Parathyroid adenoma (tissue), 2 donors: ENCODE measurements around the gene CTXN1.

ENCODE experiments used
- H2AFZ ChIP-seq: fragments of 300-600 bp; sonication (generic); one replicate; pipeline ENCODE4 v1.7.0; 2017; ENCODE audit warnings: antibody characterized with exemption, mild to moderate bottlenecking
- H3K27ac ChIP-seq: fragments of 300-600 bp; sonication (generic); one replicate; pipeline ENCODE4 v1.7.0; 2017
- H3K27me3 ChIP-seq: fragments of 300-600 bp; sonication (generic); one replicate; pipeline ENCODE4 v1.7.0; 2017; ENCODE audit warnings: low read length; ENCODE audit not compliant: control insufficient read depth, insufficient read depth
- H3K36me3 ChIP-seq: fragments of 300-600 bp; sonication (generic); one replicate; pipeline ENCODE4 v1.7.0; 2017; ENCODE audit warnings: low read length; ENCODE audit not compliant: control insufficient read depth, insufficient read depth
- H3K4me1 ChIP-seq: fragments of 300-600 bp; sonication (generic); one replicate; pipeline ENCODE4 v1.7.0; 2017; ENCODE audit warnings: control low read depth
- H3K4me2 ChIP-seq: fragments of 300-600 bp; sonication (generic); one replicate; pipeline ENCODE4 v1.7.0; 2017; ENCODE audit warnings: low read length
- H3K4me3 ChIP-seq: fragments of 300-600 bp; sonication (generic); one replicate; pipeline ENCODE4 v1.7.0; 2017; ENCODE audit warnings: low read depth, low read length
- H3K79me2 ChIP-seq: fragments of 300-600 bp; sonication (generic); one replicate; pipeline ENCODE4 v1.7.0; 2017; ENCODE audit warnings: control low read depth
- H3K9ac ChIP-seq: fragments of 300-600 bp; sonication (generic); one replicate; pipeline ENCODE4 v1.7.0; 2017; ENCODE audit warnings: mild to moderate bottlenecking
- H3K9me3 ChIP-seq: fragments of 300-600 bp; sonication (generic); one replicate; pipeline ENCODE4 v1.7.0; 2017; ENCODE audit warnings: low read length; ENCODE audit not compliant: control insufficient read depth
- TF ChIP-seq, protein P1 (sequence below): fragments of 300-600 bp; sonication (generic); IDR thresholded peaks from one replicate; pipeline ENCODE4 v1.7.0; 2017; ENCODE audit warnings: antibody characterized with exemption, mild to moderate bottlenecking
- donor health status: primary hyperparathyroidism.

Gene CTXN1

DNA sequence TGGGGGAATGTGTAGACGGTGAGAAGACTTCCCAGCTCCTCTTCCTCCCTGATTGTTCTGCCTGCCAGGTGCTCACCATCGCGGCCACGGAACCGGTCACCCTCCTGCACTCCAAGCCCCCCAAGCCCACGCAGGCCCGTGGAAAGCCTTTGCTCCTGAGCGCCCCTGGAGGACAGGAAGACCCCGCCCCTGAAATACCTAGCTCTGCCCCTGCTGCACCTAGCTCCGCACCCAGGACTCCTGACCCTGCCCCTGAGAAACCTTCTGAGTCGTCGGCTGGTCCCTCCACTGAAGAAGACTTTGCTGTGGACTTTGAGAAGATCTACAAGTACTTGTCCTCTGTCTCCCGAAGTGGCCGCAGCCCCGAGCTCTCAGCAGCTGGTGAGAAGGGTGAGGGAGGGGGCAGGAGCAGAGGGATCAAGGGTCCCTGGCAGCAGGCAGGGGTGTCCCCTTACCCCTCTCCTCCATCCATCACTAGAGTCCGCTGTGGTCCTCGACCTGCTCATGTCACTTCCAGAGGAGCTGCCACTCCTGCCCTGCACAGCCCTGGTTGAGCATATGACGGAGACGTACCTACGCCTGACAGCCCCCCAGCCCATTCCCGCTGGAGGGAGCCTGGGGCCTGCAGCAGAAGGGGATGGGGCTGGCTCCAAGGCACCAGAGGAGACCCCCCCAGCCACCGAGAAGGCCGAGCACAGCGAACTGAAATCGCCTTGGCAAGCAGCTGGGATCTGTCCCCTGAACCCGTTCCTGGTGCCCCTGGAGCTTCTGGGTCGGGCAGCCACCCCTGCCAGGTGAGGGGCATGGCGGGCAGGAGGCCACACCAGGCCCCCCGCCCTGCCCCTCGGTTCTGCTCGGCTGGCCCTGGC, 3.7 kb downstream of the CTXN1 start:
- TF ChIP-seq, protein P1, sequence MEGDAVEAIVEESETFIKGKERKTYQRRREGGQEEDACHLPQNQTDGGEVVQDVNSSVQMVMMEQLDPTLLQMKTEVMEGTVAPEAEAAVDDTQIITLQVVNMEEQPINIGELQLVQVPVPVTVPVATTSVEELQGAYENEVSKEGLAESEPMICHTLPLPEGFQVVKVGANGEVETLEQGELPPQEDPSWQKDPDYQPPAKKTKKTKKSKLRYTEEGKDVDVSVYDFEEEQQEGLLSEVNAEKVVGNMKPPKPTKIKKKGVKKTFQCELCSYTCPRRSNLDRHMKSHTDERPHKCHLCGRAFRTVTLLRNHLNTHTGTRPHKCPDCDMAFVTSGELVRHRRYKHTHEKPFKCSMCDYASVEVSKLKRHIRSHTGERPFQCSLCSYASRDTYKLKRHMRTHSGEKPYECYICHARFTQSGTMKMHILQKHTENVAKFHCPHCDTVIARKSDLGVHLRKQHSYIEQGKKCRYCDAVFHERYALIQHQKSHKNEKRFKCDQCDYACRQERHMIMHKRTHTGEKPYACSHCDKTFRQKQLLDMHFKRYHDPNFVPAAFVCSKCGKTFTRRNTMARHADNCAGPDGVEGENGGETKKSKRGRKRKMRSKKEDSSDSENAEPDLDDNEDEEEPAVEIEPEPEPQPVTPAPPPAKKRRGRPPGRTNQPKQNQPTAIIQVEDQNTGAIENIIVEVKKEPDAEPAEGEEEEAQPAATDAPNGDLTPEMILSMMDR: no peak
- Histone ChIP-seq H3K27me3 (no peaks in the 10 kb centered on the region), H3K79me2 (no peaks in the 10 kb centered on the region), H3K4me3 (no peak overlapping the region), H3K9me3 (no peaks in the 10 kb centered on the region), H2AFZ (no peak overlapping the region), H3K4me2 (no peak overlapping the region), H3K27ac (no peak overlapping the region), H3K4me1 (peaks cover 6% of the 10 kb centered on the region), H3K9ac (no peak overlapping the region), H3K36me3 (no peaks in the 10 kb centered on the region)

DNA sequence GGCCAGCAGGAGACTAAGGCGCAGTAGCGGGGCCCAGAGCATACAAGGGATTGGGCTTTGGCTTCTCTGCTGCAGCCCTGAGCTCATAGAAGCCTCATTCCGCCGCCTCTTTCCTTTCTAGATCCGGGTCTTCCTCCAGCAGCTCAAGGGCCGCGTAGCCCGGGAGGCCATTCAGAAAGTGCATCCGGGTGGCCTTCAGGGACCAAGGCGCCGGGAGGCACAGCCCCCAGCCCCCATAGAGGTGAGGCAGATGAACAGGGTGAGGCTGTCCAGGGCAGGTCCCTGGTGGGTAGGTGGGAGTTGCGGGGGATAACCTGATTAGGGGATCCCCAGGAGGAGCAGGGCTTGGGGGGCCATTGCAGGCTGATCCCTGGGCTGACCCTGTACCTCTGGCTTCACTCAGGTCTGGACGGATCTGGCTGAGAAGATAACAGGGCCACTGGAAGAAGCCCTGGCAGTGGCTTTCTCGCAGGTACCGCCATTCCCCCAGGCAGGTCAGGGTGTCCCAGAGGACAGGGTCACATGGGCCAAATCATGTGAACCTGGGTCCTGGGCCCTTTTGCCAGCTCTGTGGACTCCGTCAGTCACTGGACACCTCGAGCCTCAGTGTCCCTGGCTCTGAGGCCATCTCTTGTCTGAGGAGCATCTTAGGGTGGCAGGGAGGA, 4.5 kb downstream of the CTXN1 start:
- no peak overlapping the region for H2AFZ ChIP-seq
- peak overlapping the region; percentile 64 for H3K4me2 ChIP-seq
- H3K9me3 ChIP-seq: no peaks in the 10 kb centered on the region
- H3K27me3 ChIP-seq: no peaks in the 10 kb centered on the region
- peak overlapping the region; percentile 40 for H3K27ac ChIP-seq
- no peak overlapping the region for H3K9ac ChIP-seq
- no peaks in the 10 kb centered on the region for H3K36me3 ChIP-seq
- TF ChIP-seq, protein P1: no peak
- H3K4me3 ChIP-seq: peak overlapping the region; percentile 50
- peaks cover 5% of the 10 kb centered on the region for H3K4me1 ChIP-seq
- H3K79me2 ChIP-seq: no peaks in the 10 kb centered on the region

DNA sequence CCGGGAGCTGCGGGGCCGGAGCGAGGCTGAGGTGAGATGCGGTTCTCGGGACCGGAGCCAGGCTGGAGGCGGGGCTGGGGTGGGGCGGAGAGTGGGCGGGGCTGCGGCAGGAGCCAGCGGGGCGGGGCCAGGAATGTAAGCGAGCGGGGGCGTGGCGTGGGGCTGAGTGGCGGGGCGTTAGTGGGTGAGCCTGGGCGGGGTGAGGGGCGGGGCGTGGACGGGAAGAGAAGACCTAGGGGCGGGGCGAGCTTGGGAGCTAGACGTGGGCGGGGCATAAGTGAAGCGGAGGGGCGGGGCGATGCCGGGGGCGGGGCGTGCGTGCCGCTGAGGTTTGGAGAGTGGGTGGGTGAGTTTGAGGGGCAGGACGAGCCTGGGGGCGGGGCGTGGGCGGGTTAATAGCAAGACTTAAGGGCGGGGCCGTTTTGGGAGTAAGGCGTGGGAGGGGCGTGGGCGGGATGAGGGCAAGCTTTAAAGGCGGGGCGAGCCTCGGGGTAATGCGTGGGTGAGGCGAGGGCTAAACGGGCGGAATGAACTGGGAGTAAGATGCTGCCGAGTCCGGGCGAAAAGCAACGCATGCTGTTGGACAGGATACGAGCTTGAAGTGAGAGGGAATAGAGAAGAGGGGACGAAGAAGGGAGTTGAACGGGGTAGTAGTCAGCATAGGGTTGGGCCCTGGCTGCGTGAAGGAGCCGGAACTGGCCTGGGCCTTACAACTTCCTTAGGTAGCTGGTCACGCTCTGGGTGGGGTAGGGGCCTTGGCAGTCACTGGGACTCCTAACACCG, 5.2 kb downstream of the CTXN1 start:
- H3K27ac ChIP-seq: peak overlapping the region; percentile 95

DNA sequence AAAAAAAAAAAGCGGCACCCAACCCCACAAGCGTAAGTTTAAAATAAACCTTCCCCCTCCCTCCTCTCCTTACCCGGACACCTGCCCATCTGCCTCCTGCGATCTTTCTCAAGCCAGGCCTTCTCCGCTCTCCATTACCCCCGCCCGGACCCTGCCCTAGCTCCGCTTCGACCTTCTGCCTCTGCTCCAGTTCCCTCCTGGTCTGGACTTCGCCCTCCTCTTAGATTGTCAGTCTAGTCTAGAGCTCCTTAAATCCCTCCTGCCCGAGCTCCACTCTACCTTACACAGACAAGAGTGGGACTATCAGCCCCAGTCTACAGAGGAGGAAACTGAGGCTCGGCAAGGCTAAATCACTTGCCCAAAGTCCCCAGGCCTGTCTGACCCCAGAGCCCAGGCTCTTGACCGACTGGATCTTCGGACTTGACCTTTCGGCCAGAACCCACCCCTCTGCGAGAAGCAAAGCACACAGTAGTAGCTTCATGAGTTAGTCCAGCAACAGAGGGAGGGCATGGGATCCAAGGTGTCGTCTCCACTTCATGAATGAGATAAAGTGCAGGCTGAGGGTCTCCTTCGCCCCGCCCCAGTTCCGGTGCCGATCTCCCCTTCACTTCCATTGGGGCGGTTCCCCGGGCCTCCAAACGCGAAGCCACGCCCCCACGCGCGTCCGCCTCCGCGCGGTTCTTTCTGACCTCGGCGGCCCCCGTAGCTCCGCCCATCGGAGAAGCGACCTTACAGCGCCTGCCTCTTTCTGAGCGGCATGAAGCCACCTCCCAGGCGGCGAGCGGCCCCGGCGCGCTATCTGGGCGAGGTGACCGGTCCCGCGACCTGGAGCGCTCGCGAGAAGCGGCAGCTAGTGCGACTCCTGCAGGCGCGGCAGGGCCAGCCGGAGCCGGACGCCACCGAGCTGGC, 6.1 kb downstream of the CTXN1 start, which contains the start of gene SNAPC2:
Gene SNAPC2 (plus strand): TSS at position 729 of the 909 bp plus-strand sequence. CDS start 29 bp downstream, at position 758.
- H3K4me2 ChIP-seq: peak within 1 kb of the TSS; percentile 93
- peak within 1 kb of the TSS; percentile 93 for H2AFZ ChIP-seq
- no peaks in the 10 kb centered on the region for H3K9me3 ChIP-seq
- peaks cover 3% of the 10 kb centered on the region for H3K4me1 ChIP-seq
- H3K79me2 ChIP-seq: no peaks in the 10 kb centered on the region
- no peaks in the 10 kb centered on the region for H3K27me3 ChIP-seq
- H3K27ac ChIP-seq: peak within 1 kb of the TSS; percentile 95
- H3K9ac ChIP-seq: no peak within 1 kb of the TSS
- TF ChIP-seq, protein P1: peak; percentile 28
- peak within 1 kb of the TSS; percentile 93 for H3K4me3 ChIP-seq
- no peaks in the 10 kb centered on the region for H3K36me3 ChIP-seq

More for the DNA sequence above, 5.2 kb downstream of the CTXN1 start:
- H3K79me2 ChIP-seq: no peaks in the 10 kb centered on the region
- no peaks in the 10 kb centered on the region for H3K9me3 ChIP-seq
- peak overlapping the region; percentile 93 for H3K4me2 ChIP-seq
- H2AFZ ChIP-seq: peak overlapping the region; percentile 93
- TF ChIP-seq, protein P1: no peak
- no peaks in the 10 kb centered on the region for H3K36me3 ChIP-seq
- H3K4me3 ChIP-seq: peak overlapping the region; percentile 93
- no peaks in the 10 kb centered on the region for H3K27me3 ChIP-seq
- no peak overlapping the region for H3K9ac ChIP-seq
- H3K4me1 ChIP-seq: peaks cover 3% of the 10 kb centered on the region
